Gastroesophageal sphincter (tissue), 3 donors: ENCODE data around the gene ANKS1A.

Experiments
- POLR2A ChIP-seq, 2 donors: fragments of 450-650 bp; IDR thresholded peaks; one replicate each; pipeline ENCODE4 v1.6.1; 2017; ENCODE audit warnings: antibody characterized with exemption in 2 of 2, mild to moderate bottlenecking in 2 of 2, moderate library complexity in 1 of 2
- TF ChIP-seq, protein P1 (sequence below), 4 experiments: fragments of 200-600 bp in 2 of 4; fragments of 450-650 bp in 2 of 4; sonication (generic) in 1 of 4; IDR thresholded peaks; one replicate each; pipeline ENCODE4 v1.5.1; 2017 to 2019; ENCODE audit warnings: antibody characterized with exemption in 4 of 4, mild to moderate bottlenecking in 2 of 4, moderate library complexity in 2 of 4

DNA sequence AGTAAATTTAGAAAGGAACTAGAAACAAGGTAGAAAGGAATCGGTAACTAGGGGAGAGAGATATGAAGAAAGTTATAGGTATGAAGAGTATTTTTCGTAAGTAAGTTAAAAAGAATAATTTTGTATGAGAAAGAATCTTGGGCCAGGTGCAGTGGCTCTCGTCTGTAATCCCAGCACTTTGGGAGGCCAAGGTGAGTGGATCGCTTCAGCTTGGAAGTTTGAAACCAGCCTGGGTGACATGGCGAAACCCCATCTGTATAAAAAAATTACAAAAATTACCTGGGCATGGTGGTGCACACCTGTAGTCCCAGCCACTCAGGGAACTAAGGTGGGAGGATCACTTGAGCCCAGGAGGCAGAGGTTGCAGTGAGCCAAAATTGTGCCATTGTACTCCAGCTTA lies 210.1 kb downstream of the ANKS1A start:
- TF ChIP-seq, protein P1, sequence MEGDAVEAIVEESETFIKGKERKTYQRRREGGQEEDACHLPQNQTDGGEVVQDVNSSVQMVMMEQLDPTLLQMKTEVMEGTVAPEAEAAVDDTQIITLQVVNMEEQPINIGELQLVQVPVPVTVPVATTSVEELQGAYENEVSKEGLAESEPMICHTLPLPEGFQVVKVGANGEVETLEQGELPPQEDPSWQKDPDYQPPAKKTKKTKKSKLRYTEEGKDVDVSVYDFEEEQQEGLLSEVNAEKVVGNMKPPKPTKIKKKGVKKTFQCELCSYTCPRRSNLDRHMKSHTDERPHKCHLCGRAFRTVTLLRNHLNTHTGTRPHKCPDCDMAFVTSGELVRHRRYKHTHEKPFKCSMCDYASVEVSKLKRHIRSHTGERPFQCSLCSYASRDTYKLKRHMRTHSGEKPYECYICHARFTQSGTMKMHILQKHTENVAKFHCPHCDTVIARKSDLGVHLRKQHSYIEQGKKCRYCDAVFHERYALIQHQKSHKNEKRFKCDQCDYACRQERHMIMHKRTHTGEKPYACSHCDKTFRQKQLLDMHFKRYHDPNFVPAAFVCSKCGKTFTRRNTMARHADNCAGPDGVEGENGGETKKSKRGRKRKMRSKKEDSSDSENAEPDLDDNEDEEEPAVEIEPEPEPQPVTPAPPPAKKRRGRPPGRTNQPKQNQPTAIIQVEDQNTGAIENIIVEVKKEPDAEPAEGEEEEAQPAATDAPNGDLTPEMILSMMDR (IDR thresholded peaks at IDR 0.05) = no peak
- no peak for TF ChIP-seq POLR2A (IDR thresholded peaks at IDR 0.05)
